ENCODE results near the gene COL4A3.

DNA sequence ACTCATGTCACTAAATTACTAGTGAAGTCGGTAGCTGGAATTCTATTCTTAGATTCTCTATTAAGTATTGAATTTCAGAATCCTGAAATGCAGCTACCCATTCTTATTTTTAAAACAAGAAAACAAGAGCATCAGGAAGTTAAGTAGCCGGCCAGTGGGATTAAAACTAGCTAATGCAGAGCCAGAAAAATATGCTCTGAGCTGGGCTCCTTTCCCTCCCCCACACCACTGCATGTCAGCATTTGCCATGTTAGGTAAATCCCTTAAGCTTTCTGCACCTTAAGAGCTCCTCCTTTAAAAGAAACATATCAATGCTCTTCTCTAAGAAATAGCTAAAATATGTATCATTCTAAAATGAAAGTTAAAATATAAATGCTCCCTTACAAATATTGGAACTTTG, 88.4 kb downstream of the COL4A3 start:
- TF ChIP-seq, protein P1, sequence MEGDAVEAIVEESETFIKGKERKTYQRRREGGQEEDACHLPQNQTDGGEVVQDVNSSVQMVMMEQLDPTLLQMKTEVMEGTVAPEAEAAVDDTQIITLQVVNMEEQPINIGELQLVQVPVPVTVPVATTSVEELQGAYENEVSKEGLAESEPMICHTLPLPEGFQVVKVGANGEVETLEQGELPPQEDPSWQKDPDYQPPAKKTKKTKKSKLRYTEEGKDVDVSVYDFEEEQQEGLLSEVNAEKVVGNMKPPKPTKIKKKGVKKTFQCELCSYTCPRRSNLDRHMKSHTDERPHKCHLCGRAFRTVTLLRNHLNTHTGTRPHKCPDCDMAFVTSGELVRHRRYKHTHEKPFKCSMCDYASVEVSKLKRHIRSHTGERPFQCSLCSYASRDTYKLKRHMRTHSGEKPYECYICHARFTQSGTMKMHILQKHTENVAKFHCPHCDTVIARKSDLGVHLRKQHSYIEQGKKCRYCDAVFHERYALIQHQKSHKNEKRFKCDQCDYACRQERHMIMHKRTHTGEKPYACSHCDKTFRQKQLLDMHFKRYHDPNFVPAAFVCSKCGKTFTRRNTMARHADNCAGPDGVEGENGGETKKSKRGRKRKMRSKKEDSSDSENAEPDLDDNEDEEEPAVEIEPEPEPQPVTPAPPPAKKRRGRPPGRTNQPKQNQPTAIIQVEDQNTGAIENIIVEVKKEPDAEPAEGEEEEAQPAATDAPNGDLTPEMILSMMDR (conservative IDR thresholded peaks at IDR 0.05): no peak
- TF ChIP-seq ZFX (IDR thresholded peaks at IDR 0.05): no peak

All from C4-2B (cell line).